ENCODE data around the gene IQGAP2.

GRCh38 chr5:76720988-76721569 is 318.0 kb downstream of the IQGAP2 start:
- TF ChIP-seq, protein P1, sequence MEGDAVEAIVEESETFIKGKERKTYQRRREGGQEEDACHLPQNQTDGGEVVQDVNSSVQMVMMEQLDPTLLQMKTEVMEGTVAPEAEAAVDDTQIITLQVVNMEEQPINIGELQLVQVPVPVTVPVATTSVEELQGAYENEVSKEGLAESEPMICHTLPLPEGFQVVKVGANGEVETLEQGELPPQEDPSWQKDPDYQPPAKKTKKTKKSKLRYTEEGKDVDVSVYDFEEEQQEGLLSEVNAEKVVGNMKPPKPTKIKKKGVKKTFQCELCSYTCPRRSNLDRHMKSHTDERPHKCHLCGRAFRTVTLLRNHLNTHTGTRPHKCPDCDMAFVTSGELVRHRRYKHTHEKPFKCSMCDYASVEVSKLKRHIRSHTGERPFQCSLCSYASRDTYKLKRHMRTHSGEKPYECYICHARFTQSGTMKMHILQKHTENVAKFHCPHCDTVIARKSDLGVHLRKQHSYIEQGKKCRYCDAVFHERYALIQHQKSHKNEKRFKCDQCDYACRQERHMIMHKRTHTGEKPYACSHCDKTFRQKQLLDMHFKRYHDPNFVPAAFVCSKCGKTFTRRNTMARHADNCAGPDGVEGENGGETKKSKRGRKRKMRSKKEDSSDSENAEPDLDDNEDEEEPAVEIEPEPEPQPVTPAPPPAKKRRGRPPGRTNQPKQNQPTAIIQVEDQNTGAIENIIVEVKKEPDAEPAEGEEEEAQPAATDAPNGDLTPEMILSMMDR (IDR thresholded peaks at IDR 0.05), result no peak
- TF ChIP-seq POLR2AphosphoS5 (IDR thresholded peaks at IDR 0.05; ENCODE audit: low read depth, low read length) (no peak), SIN3A (IDR thresholded peaks at IDR 0.05; ENCODE audit: borderline replicate concordance, insufficient read depth, low read depth, low read length) (no peak), TCF7L2 (IDR thresholded peaks at IDR 0.05; ENCODE audit: low read depth, low read length) (no peak)
